HG03342 (cell line): ENCODE data around the gene HOXD3.

Source experiments
- ATAC-seq: cut with Tn5 transposase; IDR thresholded peaks from one replicate; pipeline ENCODE4 v1.9.1; 2021; ENCODE audit warnings: mild to moderate bottlenecking, moderate library complexity; ENCODE audit not compliant: unreplicated experiment

HOXD3 gene

DNA sequence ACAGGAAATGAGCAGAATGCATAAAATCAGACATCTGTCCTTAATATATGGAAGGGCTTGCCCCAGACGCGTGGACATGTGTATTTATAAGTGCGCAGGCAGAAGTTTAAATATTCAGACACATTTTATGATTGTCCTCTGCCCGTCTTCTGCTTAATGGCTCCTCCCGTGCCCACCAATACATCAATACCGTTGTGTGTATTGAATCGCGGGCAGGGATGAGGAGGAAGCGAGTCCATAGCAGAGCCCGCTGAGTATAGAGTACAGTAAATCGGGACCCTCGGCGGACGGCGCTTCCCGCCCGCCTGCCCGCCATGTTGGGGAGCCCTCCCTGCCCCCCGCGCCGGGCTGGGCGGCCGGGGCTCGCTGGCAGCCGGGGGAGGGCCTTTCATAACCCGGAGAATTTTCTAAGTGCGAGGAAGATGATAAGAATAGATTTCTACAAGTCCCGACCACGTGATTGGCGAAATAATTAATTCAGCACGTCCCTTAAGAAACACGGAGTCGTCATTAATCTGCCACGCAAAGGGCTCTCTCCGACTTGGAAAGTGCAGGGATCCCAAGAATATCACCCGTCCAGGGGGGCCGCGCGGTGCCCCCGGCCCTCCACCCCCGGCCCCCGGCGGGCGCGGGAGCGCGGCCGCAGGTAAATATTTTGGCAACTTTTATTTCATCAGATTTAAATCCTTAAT lies at the start of gene HOXD3:
TSS of gene HOXD3 (plus strand) at position 501 of the 692 bp plus-strand sequence. CDS start 11,808 bp downstream, outside the sequence.
- ATAC-seq = no peak

DNA sequence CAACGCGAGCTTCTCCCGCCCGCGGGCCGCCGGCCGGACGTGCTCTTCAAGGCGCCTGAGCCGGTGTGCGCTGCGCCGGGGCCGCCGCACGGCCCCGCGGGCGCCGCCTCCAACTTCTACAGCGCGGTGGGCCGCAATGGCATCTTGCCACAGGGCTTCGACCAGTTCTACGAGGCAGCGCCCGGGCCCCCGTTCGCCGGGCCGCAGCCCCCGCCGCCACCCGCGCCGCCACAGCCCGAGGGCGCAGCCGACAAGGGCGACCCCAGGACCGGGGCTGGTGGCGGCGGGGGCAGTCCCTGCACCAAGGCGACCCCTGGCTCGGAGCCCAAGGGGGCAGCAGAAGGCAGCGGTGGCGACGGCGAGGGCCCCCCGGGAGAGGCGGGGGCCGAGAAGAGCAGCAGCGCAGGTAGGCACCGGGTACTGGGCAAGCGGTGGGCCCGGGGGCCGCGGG lies 49.4 kb upstream of the HOXD3 start:
- ATAC-seq = no peak

DNA sequence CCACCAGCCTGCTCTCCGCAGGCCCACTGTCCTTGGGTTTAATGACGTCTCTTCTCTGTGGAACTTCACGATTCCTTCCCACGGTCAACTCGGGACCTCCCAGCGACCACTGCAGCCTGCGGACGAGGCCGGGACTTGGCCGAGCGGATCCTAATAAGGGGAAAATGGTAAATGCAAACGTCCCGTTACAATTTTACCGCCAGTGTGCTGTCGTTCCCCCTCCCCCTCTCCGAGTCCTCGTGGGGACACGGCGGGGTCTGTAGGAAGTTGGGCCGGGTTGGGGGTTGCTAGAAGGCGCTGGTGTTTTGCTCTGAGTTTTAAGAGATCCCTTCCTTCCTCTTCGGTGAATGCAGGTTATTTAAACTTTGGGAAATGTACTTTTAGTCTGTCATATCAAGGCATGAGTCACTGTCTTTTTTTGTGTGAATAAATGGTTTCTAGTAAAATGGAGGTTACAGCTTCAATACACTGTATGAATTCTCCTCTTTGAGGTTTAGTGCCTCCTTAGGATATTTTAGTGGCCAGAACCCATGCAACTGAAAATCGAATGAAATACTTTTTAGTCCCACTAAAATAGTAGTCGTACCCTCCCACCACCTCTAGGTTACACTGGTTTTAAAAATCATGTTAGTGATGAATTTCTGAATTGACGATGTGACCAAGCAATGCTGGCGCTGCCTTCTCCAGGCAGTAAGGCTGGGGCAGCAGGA lies 47.8 kb upstream of the HOXD3 start:
- ATAC-seq = no peak

DNA sequence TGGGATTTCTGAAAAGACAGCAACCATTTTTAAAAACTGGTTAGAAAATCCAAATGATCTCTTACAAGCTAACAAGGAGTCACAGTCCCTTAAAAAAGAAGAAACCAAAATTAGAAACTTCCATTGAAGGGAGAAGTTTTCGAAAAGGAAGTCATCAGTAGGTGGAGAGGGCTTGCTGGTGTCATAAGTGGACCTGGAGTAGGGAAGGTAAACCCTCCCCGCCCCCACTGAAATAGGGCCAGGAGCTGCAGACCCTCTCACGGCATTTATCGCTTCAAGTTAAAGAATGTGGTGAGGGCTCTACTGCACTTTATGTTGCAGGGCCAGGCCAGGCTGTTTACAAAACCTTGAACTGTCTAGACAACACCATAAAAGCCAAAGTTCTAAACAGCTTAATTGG lies 47.2 kb upstream of the HOXD3 start:
- no peak for ATAC-seq

DNA sequence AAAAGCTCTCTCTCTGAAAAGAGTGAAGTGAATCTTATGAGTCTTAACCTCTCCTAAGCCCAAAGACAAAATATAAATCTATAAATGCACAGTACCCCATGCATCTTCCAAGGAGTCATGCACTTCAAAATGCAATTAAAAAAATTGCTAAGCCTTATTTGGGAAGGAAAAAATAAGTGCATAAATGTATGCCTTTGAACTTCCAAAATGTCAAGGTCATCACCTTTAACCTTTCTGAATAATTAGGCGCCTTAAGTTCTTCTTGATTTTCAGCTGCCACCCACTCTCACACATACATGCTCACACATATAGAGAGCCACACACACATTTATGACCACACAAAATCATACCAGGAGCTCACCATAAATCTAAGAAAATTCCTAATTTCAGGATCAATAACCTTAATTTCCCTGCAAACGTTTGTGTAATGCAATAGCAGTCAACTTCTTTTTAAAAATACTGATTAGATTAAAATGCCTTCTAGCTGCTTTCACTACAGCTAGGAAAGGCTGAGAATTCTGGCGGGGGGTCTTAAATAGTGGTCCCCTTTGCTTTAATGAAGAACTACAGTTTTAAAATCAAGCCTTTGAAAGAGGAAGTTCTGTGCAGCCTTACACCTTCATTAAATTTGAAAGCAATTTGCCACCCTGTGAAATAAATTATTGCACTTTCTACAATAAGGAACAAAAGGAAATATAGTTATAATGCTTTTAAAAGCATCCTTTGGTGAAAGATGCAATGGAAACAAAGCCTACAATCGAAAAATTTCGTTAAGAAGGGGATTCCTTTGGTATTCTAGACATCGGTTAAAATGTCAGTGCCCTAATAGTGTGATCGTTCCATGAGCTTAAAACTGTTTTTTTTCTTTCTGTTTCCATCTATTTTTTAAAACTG lies 46.4 kb upstream of the HOXD3 start:
- ATAC-seq = no peak

DNA sequence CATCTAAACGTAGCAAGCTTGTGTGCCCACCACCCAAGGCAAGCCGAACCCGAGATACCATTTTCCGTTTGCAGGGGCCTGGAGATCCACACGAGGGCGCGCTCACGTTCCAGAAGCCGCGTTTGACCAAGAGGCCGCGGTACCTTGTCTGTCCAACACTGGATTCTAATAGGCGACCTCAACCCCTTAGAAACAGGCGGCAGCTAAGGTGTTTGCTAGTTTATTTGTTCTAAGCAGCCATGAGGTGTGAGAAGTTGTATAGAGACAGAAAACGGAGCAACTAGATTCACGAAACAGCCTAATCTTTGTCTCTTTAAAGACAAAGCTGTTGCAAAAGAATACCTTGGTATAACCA lies 45.8 kb upstream of the HOXD3 start:
- no peak for ATAC-seq

DNA sequence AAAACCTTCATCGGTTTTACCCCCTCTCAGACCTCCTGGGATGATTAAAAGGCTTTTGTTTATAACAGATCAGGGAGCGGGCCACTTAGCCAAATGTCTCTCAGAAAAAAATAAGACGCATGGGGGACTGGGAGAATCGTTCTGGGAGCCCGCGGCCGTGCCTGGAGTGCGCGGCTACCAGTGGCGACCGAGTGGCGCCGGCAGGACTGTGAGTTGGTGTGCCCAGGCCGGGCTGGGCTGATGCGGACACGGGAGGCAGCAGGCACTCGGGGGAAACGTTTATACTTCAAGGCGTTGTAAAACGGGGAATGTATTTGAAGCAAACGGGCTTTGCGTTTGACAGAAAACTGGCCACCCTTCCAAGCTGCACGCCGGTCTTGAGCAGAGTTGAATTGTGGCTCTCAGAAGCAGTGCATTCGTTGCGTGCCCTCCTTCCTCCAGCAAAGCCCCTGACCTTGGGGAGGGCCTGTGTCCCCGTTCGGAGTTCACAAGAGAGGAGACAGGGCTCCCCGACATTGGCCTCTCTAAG lies 45.2 kb upstream of the HOXD3 start:
- ATAC-seq = no peak

DNA sequence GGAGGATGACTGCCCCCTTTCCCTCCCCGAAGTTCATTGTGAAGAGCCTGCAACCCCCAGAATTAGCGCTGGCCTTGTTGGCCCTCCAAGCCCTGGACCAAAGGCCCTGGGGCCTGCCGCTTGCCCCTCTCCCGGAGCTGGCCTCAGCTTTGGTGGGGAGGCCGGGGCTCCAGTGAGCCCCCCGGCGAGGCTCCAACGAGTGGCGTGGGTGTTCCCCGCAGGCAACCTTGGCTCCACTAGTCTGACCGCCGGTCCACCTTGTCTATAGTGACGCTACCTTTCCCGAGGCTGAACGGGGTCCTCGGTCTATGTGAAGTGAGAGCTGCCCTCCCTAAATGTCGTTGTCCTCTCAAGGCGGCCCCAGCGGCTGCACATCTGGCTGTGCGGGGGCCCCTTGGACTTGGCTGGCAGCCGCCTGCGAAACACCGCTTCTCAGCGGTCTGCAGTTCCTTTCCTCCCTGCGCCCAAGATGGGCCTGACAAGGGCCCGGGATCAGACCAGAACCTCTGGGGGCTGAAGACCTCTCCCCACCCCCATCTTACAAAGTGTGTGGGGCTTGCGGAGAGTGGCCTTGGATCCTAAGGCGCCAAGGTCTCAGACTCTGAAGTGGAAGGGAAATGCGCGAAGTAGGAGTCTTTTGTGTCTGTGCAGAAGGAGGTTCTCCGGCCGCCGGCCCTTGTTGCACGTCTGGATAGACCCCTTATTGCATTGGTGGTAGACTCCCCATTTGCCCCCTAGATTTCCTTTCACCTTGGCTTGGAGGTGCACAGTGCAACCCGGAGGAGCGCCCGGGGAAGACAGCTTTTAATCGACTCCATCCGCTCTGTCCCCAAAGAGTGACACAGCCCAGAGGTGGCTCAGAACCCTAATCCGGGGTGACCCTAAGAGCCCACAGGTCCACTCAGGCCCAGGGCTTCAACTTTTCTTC lies 44.5 kb upstream of the HOXD3 start:
- ATAC-seq = no peak

DNA sequence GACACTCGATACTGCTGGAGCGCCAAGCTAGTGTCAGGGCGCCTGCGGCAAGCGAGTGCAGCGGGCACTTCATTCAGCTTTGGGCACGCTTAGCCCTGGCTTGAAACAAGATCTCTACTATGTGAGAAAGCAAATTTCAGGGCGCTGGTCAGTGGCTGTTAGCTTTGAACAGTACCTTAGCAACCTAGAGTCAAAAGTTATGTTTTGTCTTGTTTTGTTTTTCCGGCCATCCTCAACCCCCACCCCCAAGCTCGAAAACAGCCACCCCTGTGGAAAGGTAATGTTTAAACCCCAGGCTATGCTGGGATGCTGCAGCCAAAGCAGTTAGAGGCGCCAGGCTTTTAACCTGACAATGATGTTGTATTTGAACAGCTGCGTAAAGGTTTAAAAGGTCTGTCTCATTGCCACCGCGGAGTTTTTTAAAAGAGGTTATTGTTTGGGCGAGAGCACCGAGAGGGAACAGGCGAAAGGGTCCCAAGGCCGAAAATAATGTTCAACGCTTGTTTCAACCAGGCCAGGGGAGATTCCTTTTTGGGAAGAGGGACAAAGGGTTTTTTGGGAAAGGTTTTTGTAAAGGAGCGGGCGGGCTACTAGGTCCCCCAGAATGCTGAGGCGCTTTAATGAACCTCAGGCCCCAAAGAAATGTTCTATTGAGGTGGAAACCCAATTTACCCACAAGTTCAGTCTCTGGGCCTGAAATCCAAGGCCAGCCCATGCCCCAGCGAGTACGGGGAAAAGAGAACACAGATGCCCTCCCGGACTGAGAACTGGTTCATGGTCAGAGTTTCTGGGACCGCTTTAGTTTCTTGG lies 42.8 kb upstream of the HOXD3 start:
- no peak for ATAC-seq

DNA sequence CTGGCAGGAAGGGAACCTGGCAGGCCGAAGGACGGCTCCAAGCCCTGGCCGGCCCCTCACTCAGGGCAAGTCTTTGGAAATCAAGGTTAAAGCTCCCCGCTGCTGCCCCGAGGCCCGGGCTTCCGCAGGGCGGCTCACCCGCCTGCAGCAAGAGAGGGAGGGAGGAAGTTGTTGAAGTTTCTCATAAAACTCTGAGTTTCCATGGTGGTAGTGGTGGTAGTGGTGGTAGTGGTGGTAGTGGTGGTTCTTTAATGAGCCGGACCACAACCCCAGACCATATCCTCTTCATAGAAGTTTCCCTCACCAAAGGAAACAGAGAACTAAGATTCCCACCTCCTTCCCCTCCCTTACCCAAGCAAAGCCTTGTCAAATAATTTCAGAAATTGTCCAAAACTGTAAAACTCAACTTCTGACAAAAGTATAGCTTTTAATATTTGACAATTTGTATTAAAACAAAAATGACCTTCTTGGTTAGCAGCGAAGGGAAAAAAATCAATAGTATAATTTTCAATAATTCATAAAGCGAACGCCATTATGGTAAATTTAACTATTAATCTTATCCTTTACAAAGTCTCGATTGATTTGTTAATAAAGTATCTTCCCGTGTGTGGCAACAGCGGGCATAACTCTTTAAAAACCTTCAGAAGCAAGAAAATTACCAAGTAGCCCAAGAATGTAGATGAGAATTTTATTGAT lies 42.0 kb upstream of the HOXD3 start:
- ATAC-seq = no peak

DNA sequence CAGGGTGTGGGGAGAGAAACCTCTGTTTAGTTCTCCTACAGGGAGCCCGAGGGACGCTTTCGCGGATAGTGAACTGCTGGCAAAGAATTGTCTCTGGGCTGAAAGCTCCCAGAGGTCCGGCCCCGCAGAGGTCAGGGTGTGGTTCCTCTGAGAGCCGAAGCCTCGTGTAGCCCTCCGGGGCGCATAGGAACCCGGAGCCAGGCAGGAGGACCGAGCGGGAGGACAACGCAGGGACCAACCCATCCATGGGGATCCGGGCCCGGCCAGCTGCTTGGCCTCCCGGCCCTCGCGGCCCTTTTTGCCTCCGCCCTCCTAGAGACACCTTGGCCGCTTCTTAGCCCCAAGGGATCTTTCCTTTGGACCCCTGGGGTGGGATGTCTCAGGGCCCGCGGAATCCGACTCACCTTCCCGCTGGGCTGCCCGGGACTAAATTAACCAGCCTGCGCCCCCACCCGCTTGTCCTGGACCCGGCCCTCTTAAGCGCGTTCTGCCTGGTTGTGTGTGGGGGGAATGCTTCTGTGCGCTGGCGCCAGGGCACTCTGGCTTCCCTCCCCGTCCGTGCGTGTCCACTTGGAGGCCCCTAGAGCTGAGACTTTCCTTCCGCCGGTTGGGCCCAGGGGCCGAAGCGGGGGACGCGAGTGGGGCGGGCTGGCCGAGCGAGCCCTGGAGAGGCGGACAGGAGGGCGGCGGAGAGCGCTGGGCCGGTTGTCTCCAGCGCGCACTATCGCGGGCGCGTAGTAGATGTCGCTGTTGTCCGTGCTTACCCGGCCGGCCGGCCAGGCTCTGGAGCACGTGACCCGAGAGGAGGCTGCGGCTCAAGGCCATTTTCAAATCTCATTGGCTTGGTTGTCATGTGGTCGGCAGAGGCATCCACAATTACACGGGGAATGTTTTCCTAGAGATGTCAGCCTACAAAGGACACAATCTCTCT lies 41.0 kb upstream of the HOXD3 start, which contains the start of gene HOXD10:
TSS of gene HOXD10 (plus strand) at position 896 of the 931 bp plus-strand sequence. CDS start 56 bp downstream, outside the sequence.
- ATAC-seq = no peak

DNA sequence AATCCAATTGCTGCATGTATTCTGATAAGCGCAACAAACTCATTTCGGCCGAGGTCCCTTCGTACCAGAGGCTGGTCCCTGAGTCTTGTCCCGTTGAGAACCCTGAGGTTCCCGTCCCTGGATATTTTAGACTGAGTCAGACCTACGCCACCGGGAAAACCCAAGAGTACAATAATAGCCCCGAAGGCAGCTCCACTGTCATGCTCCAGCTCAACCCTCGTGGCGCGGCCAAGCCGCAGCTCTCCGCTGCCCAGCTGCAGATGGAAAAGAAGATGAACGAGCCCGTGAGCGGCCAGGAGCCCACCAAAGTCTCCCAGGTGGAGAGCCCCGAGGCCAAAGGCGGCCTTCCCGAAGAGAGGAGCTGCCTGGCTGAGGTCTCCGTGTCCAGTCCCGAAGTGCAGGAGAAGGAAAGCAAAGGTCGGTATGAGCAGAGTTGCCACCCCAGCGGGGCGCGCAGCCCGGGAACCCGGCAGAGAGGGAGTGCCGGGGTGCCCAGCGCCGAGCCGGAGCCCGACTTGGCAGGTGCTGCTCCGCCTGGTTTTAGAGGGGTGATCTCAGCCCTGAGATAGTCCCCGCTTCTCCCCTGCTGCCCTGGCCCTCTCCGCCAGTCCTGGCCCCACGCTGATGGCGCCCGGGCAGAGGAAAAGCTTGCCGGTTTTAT lies 39.8 kb upstream of the HOXD3 start:
- ATAC-seq = no peak

DNA sequence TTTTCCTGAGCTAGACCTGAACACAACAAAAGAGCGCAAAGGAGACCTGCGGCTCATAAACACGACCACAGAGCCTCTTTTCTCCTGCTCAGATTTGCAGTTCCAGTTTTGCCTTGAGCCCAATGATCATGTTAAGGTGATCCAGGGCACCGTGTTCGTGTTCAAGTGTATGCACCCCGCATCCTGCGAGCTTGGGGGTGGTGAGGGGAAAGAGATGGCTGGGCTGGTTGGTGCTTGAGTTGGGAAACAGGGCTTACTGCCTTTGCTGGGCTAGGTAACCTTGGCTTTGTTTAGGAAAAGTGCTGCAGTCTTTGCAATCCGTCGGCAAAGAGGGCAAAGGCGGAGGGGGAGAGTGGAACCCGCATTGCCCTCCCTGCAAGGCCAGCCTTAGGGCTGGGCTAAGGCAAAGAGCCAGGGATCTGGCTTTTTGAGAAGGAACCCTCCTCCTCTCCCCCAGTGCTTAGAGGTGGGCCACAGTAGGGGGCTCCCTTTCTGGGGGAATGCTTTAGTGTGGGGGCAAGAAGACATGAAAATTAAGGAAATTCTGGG lies 39.2 kb upstream of the HOXD3 start:
- ATAC-seq = no peak

DNA sequence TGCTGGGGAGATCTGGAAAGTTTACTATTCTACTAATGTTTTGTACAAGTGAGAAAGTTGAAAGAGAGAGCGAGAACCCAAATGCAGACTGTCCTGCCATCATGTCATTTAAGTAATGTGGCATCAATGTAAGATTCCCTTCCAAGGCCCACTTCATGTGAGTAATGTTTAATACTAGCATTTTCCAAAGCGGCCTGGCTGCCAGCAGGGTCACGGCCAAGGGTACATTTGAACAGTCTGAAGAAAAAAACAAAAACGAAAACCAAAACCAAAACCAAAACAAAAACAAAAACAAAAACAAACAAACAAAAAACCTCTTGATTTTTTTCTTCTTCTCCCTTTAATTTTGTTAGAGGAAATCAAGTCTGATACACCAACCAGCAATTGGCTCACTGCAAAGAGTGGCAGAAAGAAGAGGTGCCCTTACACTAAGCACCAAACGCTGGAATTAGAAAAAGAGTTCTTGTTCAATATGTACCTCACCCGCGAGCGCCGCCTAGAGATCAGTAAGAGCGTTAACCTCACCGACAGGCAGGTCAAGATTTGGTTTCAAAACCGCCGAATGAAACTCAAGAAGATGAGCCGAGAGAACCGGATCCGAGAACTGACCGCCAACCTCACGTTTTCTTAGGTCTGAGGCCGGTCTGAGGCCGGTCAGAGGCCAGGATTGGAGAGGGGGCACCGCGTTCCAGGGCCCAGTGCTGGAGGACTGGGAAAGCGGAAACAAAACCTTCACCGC lies 38.3 kb upstream of the HOXD3 start:
- no peak for ATAC-seq

DNA sequence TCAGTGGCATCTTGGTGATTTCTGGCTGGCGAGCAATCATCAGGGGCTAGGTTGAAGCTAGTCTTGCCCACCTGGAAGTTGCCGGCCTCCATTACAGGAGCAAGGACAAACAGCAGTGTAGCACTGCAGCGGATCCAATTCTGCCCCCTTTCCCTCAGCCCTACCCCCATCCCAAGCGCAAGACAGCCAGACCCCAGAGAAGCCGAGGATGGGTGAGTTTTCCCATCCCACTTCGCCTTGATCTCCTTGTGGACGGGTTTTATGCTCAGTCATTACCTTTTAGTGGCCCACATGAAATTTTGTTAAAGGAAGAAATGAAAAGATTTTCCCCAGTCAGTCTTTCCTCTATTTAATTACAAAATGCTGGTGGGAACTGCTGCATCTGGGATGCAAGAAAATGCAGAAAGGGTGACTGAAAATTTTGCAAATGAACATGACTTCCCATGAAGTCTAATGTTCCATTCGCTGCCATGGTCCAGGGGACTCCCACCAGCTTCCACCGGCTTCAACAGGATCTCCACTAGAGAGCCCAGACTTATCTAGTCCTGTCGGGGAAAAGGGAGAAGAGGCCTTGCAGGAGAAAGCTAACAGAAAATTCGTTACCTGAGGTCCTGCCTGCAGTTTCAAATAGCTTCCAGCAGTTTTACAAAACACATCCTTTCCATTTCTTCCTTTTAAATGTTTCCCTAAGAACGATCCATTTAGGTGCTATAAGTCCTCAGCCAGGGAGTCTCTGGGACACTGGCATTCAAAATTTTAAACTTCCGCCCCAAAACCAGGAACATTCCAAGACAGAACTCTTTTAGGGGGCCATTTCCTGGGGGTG lies 36.5 kb upstream of the HOXD3 start:
- no peak for ATAC-seq
